A549 (cell line): ENCODE data around the gene APBB2. TPM values are rescaled to one million over a fixed set of nuclear protein-coding genes. Genes with fewer than 3 reads are reported as not detected.

Source experiments
- ATAC-seq, 2 experiments: fragments of 200-7000 bp in 1 of 2; fragments of >200 bp in 1 of 2; cut with Nextera tagmentation in 1 of 2; cut with Tn5 transposase in 1 of 2; 3 replicates each; pipeline versions ENCODE4 v1.8.0 to v1.9.1; 2018 to 2020; ENCODE audit warnings: mild to moderate bottlenecking in 1 of 2, moderate library complexity in 1 of 2
- CTCF ChIA-PET: fragments of 300-600 bp; sonication (Branson Sonifier 250); formaldehyde crosslinking; extraction: SDS; loops from one replicate; lab custom pipeline; 2021; ENCODE audit warnings: antibody characterized with exemption, inconsistent platforms; lab: Yijun Ruan, JAX
- POLR2A ChIA-PET: fragments of 350-600 bp; formaldehyde crosslinking; extraction: SDS; loops from one replicate; lab custom pipeline; 2021; ENCODE audit warnings: antibody characterized with exemption, inconsistent platforms; lab: Yijun Ruan, JAX
- DNase-seq, 2 experiments: peaks; one replicate each; pipeline versions ENCODE4 v3.0.0 to v3.0.0-alpha.2; 2011 to 2016; ENCODE audit warnings: low read depth in 1 of 2, low spot score in 1 of 2
- FAIRE-seq: peaks from 2 replicates; lab custom pipeline; 2011; peaks lifted over from hg19 to GRCh38; lab: Jason Lieb, UNC
- H3K27ac ChIP-seq, 2 experiments: fragments of >200 bp; sonication (Bioruptor Twin); formaldehyde crosslinking; 3 replicates each; pipeline ENCODE4 v1.5.1; 2016 to 2017
- H3K4me1 ChIP-seq: fragments of >200 bp; sonication (Bioruptor Twin); formaldehyde crosslinking; 3 replicates; pipeline ENCODE4 v1.6.1; 2016
- H3K4me2 ChIP-seq: fragments of >200 bp; sonication (Bioruptor Twin); formaldehyde crosslinking; 3 replicates; pipeline ENCODE4 v1.6.1; 2016
- H3K4me3 ChIP-seq: fragments of >200 bp; sonication (Bioruptor Twin); formaldehyde crosslinking; 3 replicates; pipeline ENCODE4 v1.5.1; 2016
- H3K9me3 ChIP-seq: fragments of >200 bp; sonication (Bioruptor Twin); formaldehyde crosslinking; 3 replicates; pipeline ENCODE4 v1.6.1; 2016
- CBX2 ChIP-seq: fragments of 200-600 bp; sonication (generic); IDR thresholded peaks from 2 replicates; pipeline ENCODE4 v1.6.1; 2016; ENCODE audit warnings: low read depth, mild to moderate bottlenecking, borderline replicate concordance
- CEBPB ChIP-seq, 2 experiments: fragments of >200 bp in 1 of 2; sonication (Bioruptor Twin) in 1 of 2; formaldehyde crosslinking in 1 of 2; IDR thresholded peaks; 2 replicates each; pipeline ENCODE4 v1.6.1; 2012 to 2016
- CHD4 ChIP-seq: fragments of 200-600 bp; sonication (generic); IDR thresholded peaks from 2 replicates; pipeline ENCODE4 v1.6.1; 2016; ENCODE audit warnings: antibody characterized with exemption, mild to moderate bottlenecking, borderline replicate concordance
- FOSL2 ChIP-seq, 2 experiments: fragments of 450-650 bp in 1 of 2; fragments of >200 bp in 1 of 2; sonication (Bioruptor Twin) in 1 of 2; formaldehyde crosslinking; IDR thresholded peaks; 2 replicates each; pipeline versions ENCODE4 v1.5.0 to v1.6.1; 2016 to 2020; ENCODE audit warnings: mild to moderate bottlenecking in 1 of 2, moderate library complexity in 1 of 2
- HDAC2 ChIP-seq: fragments of 200-600 bp; sonication (generic); IDR thresholded peaks from 2 replicates; pipeline ENCODE4 v1.6.1; 2016
- HOXA7 ChIP-seq: fragments of 250-450 bp; sonication (Bioruptor Pico); IDR thresholded peaks from 2 replicates; pipeline ENCODE4 v1.5.0; 2020; ENCODE audit warnings: mild to moderate bottlenecking, moderate library complexity
- JUN ChIP-seq, 2 experiments: fragments of >200 bp; sonication (Bioruptor Twin); formaldehyde crosslinking; IDR thresholded peaks; 2 replicates in 1 of 2; 3 replicates in 1 of 2; pipeline ENCODE4 v1.6.1; 2016 to 2017
- NFE2L2 ChIP-seq: fragments of 150-350 bp; conservative IDR thresholded peaks from 2 replicates; pipeline ENCODE4 v1.6.1; 2014; ENCODE audit warnings: low read length
- RARB ChIP-seq: fragments of 250-450 bp; sonication (Bioruptor Pico); IDR thresholded peaks from 2 replicates; pipeline ENCODE4 v1.8.0; 2021; ENCODE audit warnings: mild to moderate bottlenecking, moderate library complexity
- RCOR1 ChIP-seq: fragments of 150-350 bp; IDR thresholded peaks from 2 replicates; pipeline ENCODE4 v1.6.1; 2014; ENCODE audit warnings: antibody characterized with exemption, low read length, low read depth
- RFX5 ChIP-seq: fragments of 450-650 bp; IDR thresholded peaks from 2 replicates; pipeline ENCODE4 v1.7.1; 2014; ENCODE audit warnings: antibody characterized with exemption, mild to moderate bottlenecking, moderate library complexity
- SMC3 ChIP-seq: fragments of >200 bp; sonication (Bioruptor Twin); formaldehyde crosslinking; IDR thresholded peaks from 3 replicates; pipeline ENCODE4 v1.6.1; 2018; ENCODE audit warnings: inconsistent platforms
- SREBF2 ChIP-seq: fragments of 450-650 bp; IDR thresholded peaks from 2 replicates; pipeline ENCODE4 v1.6.1; 2014; ENCODE audit warnings: mild to moderate bottlenecking, moderate library complexity
- ZFP36 ChIP-seq: fragments of 450-650 bp; IDR thresholded peaks from 2 replicates; pipeline ENCODE4 v1.6.1; 2014; ENCODE audit warnings: borderline replicate concordance; ENCODE audit not compliant: partially characterized antibody
- WGBS: methylation state at CpG from one replicate; pipeline ENCODE4 v1.1.6; 2017; ENCODE audit errors: missing lambda C conversion rate; 5-methylcytosine and 5-hydroxymethylcytosine counted together
- polyA plus RNA-seq, 4 experiments: library from polyadenylated mRNA; depleted of rRNA in 3 of 4; stranded (reverse); fragments of >200 nt; fragmentation: RNase III in 1 of 4; extraction: RNeasy Plus Mini Kit Qiagen cat#74134 plus additional on column Dnase treatment in 1 of 4; gene quantifications; 2 replicates in 3 of 4; 3 replicates in 1 of 4; pipeline ENCODE4 v1.2.3, GENCODE V29; 2011 to 2017
- TF ChIP-seq, protein P1 (sequence below): fragments of >200 bp; sonication (Bioruptor Twin); formaldehyde crosslinking; IDR thresholded peaks from 2 replicates; pipeline ENCODE4 v1.6.1; 2016
- TF ChIP-seq, protein P2 (sequence below): fragments of 450-650 bp; IDR thresholded peaks from 2 replicates; pipeline ENCODE4 v1.6.1; 2014; ENCODE audit warnings: antibody characterized with exemption
- TF ChIP-seq, protein P3 (sequence below): IDR thresholded peaks from 2 replicates; pipeline ENCODE4 v1.6.1; 2012

The APBB2 gene
- polyA plus RNA-seq, 2 of the 4 experiments (the other 2 are of a cell fraction), result 8.3 to 31.9 TPM

DNA sequence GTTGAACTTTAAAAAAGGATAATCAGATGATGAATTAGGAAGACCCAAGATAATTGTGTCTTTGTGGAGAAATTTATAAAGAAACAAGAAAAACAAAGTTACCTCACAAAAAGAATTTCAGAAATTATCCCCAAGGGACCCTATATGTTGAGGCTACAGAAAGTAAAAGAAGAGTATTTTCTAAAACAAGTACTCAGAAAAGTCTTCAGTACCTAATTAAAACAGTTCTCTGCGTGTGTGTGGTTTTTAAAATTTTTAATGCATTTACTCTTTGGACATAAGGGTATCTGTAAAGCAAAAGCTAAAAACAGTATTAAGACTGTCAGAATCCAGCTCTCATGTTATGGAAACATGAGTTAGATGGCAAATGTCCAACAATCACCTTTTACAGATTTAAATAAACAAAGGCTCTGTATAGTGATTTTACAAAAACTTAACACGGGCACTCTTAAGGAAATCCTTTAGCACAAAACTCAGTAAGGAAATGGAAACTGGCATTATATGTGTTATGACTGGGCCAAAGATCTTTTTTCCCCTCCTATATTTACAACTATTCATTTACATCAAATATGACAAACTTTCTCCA is 277.1 kb downstream of the APBB2 start:
- Histone ChIP-seq H3K4me2 (no peak overlapping the region), H3K27ac (no peak overlapping the region), H3K4me1 (no peaks in the 10 kb centered on the region), H3K9me3 (no peaks in the 10 kb centered on the region), H3K4me3 (no peak overlapping the region)
- WGBS, result 93% methylated on average over 2 of the region's 2 CpGs
- ChIA-PET POLR2A (no interaction called here), CTCF (interaction anchor here (0.6 to 2.4 kb wide), 5 partner anchors 11 to 39 kb away, joined by 3 to 8 read pairs (median 5); no protein-coding TSS in a partner anchor)
- DNase-seq, result no peak
- no peak for FAIRE-seq
- TF ChIP-seq RARB (CRISPR knock-in tag) (no peak), HDAC2 (no peak), ZFP36 (no peak)
- no peak for ATAC-seq

DNA sequence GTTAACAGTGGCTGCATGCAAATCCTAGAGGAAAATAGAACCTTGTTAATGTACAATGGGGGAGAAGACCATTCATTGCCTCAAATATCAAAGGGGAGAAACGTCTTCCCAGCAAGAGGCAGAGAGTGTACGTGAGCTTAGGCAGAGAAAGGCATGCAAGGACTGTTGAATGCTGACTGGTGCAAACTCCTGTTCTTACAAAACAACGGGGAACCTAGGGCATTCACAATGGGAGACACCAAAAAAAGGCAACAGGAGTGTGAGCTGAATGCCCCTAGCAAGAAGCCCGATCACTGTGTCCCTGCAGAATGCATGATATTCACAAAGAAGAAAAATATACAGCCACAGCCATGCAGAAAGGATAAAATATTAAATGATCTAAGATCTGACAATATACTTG is 279.7 kb downstream of the APBB2 start:
- Histone ChIP-seq H3K4me1 (no peaks in the 10 kb centered on the region), H3K27ac (no peak overlapping the region), H3K4me2 (no peak overlapping the region), H3K9me3 (no peaks in the 10 kb centered on the region), H3K4me3 (no peak overlapping the region)
- no peak for DNase-seq
- no peak for TF ChIP-seq CEBPB (IDR thresholded peaks at IDR 0.05)
- TF ChIP-seq HDAC2, result no peak
- no peak for TF ChIP-seq SMC3
- TF ChIP-seq RFX5, result no peak
- TF ChIP-seq, protein P1, sequence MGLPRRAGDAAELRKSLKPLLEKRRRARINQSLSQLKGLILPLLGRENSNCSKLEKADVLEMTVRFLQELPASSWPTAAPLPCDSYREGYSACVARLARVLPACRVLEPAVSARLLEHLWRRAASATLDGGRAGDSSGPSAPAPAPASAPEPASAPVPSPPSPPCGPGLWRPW, result no peak
- WGBS, result 73% methylated on average over 4 of the region's 4 CpGs
- ChIA-PET CTCF (interaction anchor here (1.3 to 1.6 kb wide), 2 partner anchors 8 to 278 kb away, joined by 3 to 5 read pairs; no protein-coding TSS in a partner anchor), POLR2A (no interaction called here)
- ATAC-seq, result no peak
- FAIRE-seq, result no peak

DNA sequence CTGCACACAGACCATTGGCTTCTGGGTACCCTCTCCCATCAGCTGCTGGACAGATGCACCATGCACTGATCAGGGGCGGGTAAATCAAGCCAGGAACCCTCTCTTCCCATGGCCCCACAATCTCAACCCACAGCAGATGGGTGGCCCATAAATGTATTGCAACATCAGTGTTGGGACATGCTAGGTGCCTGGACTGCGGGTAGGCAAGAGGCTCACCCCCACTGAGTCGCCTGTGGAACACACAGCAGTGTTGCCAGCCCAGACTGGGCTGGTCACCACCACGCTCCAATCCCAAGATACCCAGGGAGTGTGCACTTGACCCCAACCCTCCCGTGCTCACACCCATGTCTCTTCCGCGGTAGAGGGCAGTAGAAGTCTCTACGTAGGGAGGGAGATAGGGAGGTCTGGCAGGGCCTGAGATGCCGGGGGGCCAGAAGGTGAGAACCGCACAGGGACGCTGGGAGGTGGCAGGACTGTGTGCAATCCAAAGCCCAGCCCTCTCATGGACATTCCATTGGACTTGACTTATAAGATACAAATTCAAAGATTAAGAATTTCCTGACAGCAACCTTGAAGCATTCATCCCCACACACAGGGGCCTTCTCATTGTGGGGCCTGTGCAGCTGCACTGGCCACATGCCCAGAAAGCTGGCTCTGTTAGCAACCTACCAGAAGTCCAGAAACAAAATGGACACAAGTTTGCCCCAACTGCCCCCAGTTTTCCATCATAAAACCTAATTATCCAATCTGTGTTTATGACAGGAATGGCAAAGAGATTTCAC is 280.9 kb downstream of the APBB2 start:
- ATAC-seq, result no peak
- Histone ChIP-seq H3K4me3 (no peak overlapping the region), H3K4me1 (no peaks in the 10 kb centered on the region), H3K9me3 (no peaks in the 10 kb centered on the region), H3K4me2 (no peak overlapping the region), H3K27ac (no peak overlapping the region)
- TF ChIP-seq, protein P2, sequence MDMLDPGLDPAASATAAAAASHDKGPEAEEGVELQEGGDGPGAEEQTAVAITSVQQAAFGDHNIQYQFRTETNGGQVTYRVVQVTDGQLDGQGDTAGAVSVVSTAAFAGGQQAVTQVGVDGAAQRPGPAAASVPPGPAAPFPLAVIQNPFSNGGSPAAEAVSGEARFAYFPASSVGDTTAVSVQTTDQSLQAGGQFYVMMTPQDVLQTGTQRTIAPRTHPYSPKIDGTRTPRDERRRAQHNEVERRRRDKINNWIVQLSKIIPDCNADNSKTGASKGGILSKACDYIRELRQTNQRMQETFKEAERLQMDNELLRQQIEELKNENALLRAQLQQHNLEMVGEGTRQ, result no peak
- TF ChIP-seq NFE2L2 (no peak), FOSL2 (IDR thresholded peaks at IDR 0.05) (no peak), FOSL2 (CRISPR knock-in tag; IDR thresholded peaks at IDR 0.05) (no peak), RCOR1 (no peak), CHD4 (no peak), HOXA7 (CRISPR knock-in tag) (no peak), CBX2 (no peak), JUN (IDR thresholded peaks at IDR 0.05) (no peak), RARB (CRISPR knock-in tag) (no peak), SREBF2 (no peak)
- TF ChIP-seq, protein P3, sequence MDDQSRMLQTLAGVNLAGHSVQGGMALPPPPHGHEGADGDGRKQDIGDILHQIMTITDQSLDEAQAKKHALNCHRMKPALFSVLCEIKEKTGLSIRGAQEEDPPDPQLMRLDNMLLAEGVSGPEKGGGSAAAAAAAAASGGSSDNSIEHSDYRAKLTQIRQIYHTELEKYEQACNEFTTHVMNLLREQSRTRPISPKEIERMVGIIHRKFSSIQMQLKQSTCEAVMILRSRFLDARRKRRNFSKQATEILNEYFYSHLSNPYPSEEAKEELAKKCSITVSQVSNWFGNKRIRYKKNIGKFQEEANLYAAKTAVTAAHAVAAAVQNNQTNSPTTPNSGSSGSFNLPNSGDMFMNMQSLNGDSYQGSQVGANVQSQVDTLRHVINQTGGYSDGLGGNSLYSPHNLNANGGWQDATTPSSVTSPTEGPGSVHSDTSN, result no peak
- FAIRE-seq, result no peak
- ChIA-PET CTCF (interaction anchor here (1.3 to 9.3 kb wide), 3 partner anchors 9 to 282 kb away, joined by 3 to 135 read pairs (median 5); partner anchors contain the start of gene APBB2), POLR2A (no interaction called here)
- no peak for DNase-seq
- WGBS, result 96% methylated on average over 11 of the region's 11 CpGs
